Heart left ventricle (tissue), 16 donors: ENCODE results near the gene RNF26. TPM values are rescaled to one million over a fixed set of nuclear protein-coding genes. Genes with fewer than 3 reads are reported as not detected.

Source experiments
- ATAC-seq, 4 donors: fragments of 200-7000 bp; cut with Tn5 transposase; one replicate each; pipeline ENCODE4 v1.9.1; 2020 to 2022; ENCODE audit warnings: moderate library complexity in 4 of 4, mild to moderate bottlenecking in 3 of 4, moderate number of reproducible peaks in 1 of 4
- DNase-seq, 5 donors: peaks; one replicate each; pipeline ENCODE4 v3.0.0-alpha.2; 2020
- H3K27ac ChIP-seq, 12 donors: fragments of 200-600 bp; sonication (generic) in 4 of 12; one replicate each; pipeline versions ENCODE4 v1.5.0 to v1.8.0; 2016 to 2022; ENCODE audit warnings: mild to moderate bottlenecking in 2 of 12
- H3K27me3 ChIP-seq, 9 donors: fragments of 200-600 bp; sonication (generic) in 2 of 9; one replicate each; pipeline versions ENCODE4 v1.5.1 to v1.8.0; 2016 to 2022; ENCODE audit warnings: mild to moderate bottlenecking in 3 of 9
- H3K36me3 ChIP-seq, 9 donors: fragments of 200-600 bp; sonication (generic) in 2 of 9; one replicate each; pipeline versions ENCODE4 v1.5.0 to v1.8.0; 2018 to 2022; ENCODE audit warnings: mild to moderate bottlenecking in 2 of 9
- H3K4me1 ChIP-seq, 12 donors: fragments of 200-600 bp; sonication (generic) in 4 of 12; one replicate each; pipeline versions ENCODE4 v1.5.0 to v1.8.0; 2016 to 2022; ENCODE audit warnings: mild to moderate bottlenecking in 3 of 12
- H3K4me3 ChIP-seq, 12 donors: fragments of 200-600 bp; sonication (generic) in 4 of 12; one replicate each; pipeline versions ENCODE4 v1.5.0 to v1.8.0; 2017 to 2022; ENCODE audit warnings: mild to moderate bottlenecking in 9 of 12, moderate library complexity in 4 of 12
- H3K9me3 ChIP-seq, 12 donors: fragments of 200-600 bp; sonication (generic) in 4 of 12; one replicate each; pipeline versions ENCODE4 v1.5.0 to v1.8.0; 2016 to 2022; ENCODE audit warnings: mild to moderate bottlenecking in 1 of 12
- CTCF ChIP-seq, 12 donors: fragments of 200-600 bp; sonication (generic) in 4 of 12; IDR thresholded peaks; one replicate each; pipeline versions ENCODE4 v1.5.0 to v1.8.0; 2018 to 2022; ENCODE audit warnings: antibody characterized with exemption in 12 of 12, mild to moderate bottlenecking in 5 of 12
- POLR2A ChIP-seq, 2 donors: fragments of 450-650 bp; IDR thresholded peaks; one replicate each; pipeline ENCODE4 v1.6.1; 2017; ENCODE audit warnings: antibody characterized with exemption in 2 of 2, mild to moderate bottlenecking in 2 of 2, moderate library complexity in 2 of 2
- WGBS, 4 donors: extraction: QIAGEN DNeasy Blood & Tissue Kit in 2 of 4; methylation state at CpG; one replicate each; pipeline versions ENCODE4 v1.1.5 to v1.1.7; 2013 to 2018; 5-methylcytosine and 5-hydroxymethylcytosine counted together
- intact Hi-C, 10 donors: fragments of 100-400 bp; cut with DNase I; formaldehyde crosslinking; loops; one replicate each; pipeline versions ENCODE4 v1.11.1 to v1.14.2; 2022
- polyA plus RNA-seq, 2 donors: library from polyadenylated mRNA; stranded (reverse); fragments of 200-250 nt; gene quantifications; one replicate each; pipeline ENCODE4 v1.2.3, GENCODE V29; 2013
- total RNA-seq, 9 donors: library from RNA; depleted of rRNA in 2 of 9; stranded (reverse); fragments of >200 nt in 2 of 9; fragmentation: NEBNext Ultra II Directional in 3 of 9; extraction: Animal tissue kit (Norgen Biotek cat#: 25700) in 3 of 9; gene quantifications; one replicate each; pipeline versions ENCODE4 v1.1.0 to v1.2.4, GENCODE V29; 2016 to 2023
- donor health status: ischemic (EF 13 %, LVEDD 7.1; RV severe dilation, severe dysfunction).
- donor health status: healthy with polysubstance abuse.
- donor health status: DM: no; HTN: yes; CAD: no.
- donor health status: DM: no; HTN: no; CAD: no.
- donor health status: ischemic (EF 25% LVEDD 6.9; RV normal size, moderate dysfunction).
- donor health status: ischemic (EF 25% LVEDD 5.7; RV mildly dilated, moderate dysfunction).
- donor health status: healthy.
- donor health status: DM: yes; HTN: yes; CAD: no.
- donor health status: ischemic (EF 35%, LVEDD 5.7; RV mildly dilated, moderate dysfunction).
- donor health status: nonischemic (EF 11% LVEDD 7.7; RV severe dilation, severe dysfunction).
- donor health status: DM: yes; HTN: yes; CAD: no.
- donor health status: PGD.
- donor health status: ischemic (EF 29% LVEDD 5.4; RV normal size, mild dysfunction).
- donor health status: nonischemic (EF 23%, LVEDD 6.1; RV moderate dilation, normal function).

The RNF26 gene
- total and polyA plus RNA-seq, 11 donors = 6.2 to 22.4 (median 11.8) TPM

GRCh38 chr11:119305556-119306372, 28.6 kb upstream of the RNF26 start:
- H3K27ac ChIP-seq = peak overlapping the region in 11 of 12 donors; percentile 11 to 65 (median 37)
- intact Hi-C loops = no loop called here
- no peak for ATAC-seq
- H3K27me3 ChIP-seq = no peaks in the 10 kb centered on the region
- WGBS, 4 donors = 86 to 93% (median 90%) methylated on average over 7 of the region's 7 CpGs
- peaks cover 0 to 95% (median 66%) of the 10 kb centered on the region in 9 donors for H3K36me3 ChIP-seq
- DNase-seq = no peak
- H3K4me1 ChIP-seq = peaks cover 0 to 9% (median 5%) of the 10 kb centered on the region in 12 donors
- H3K9me3 ChIP-seq = no peaks in the 10 kb centered on the region
- no peak overlapping the region for H3K4me3 ChIP-seq
- TF ChIP-seq POLR2A (IDR thresholded peaks at IDR 0.05) (no peak), CTCF (IDR thresholded peaks at IDR 0.05) (no peak)

- no peaks in the 10 kb centered on the region for H3K27me3 ChIP-seq
- H3K9me3 ChIP-seq = no peaks in the 10 kb centered on the region
- H3K4me1 ChIP-seq = peaks cover 0 to 9% (median 4%) of the 10 kb centered on the region in 12 donors
- ATAC-seq (peak; percentile 27 to 63 (median 58)), DNase-seq (no peak)
- intact Hi-C loops = no loop called here
- H3K36me3 ChIP-seq = peaks cover 0 to 95% (median 66%) of the 10 kb centered on the region in 9 donors
- peak overlapping the region in 11 of 12 donors; percentile 11 to 76 (median 37) for H3K27ac ChIP-seq
- no peak overlapping the region for H3K4me3 ChIP-seq
- no peak for TF ChIP-seq POLR2A (IDR thresholded peaks at IDR 0.05)
- TF ChIP-seq CTCF (IDR thresholded peaks at IDR 0.05) = no peak
- WGBS, 4 donors = 67 to 71% (median 68%) methylated on average over 5 of the region's 5 CpGs
These were observed 27.9 kb upstream of the RNF26 start for GRCh38 chr11:119306373-119306890.

DNA sequence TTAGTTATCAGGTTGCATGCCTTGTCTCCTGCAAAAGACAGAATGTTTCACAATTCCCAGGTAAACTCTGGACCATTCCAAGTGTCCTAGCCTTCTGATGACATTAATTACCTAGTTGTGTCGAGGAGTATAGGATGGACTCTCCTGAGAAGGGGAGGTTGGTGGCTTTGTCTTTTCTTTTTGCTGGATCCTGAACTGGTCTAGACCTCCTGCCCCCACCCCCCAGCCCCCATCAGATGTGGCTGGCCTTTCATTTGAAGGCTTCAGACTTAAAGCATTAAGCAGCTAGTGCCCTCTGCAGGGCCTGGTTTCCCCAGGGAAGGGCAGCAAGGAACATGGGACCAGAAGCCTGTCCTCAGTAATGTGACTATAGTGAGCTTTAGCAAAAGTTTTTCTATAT, 27.1 kb upstream of the RNF26 start:
- Histone ChIP-seq H3K36me3 (peaks cover 0 to 95% (median 68%) of the 10 kb centered on the region in 9 donors), H3K27me3 (no peaks in the 10 kb centered on the region), H3K9me3 (no peaks in the 10 kb centered on the region), H3K27ac (peak overlapping the region in 8 of 12 donors; percentile 3 to 78 (median 47)), H3K4me3 (no peak overlapping the region), H3K4me1 (peaks cover 0 to 10% (median 4%) of the 10 kb centered on the region in 12 donors)
- 20 to 85% (median 65%) methylated on average over 1 of the region's 1 CpG for WGBS, 4 donors
- intact Hi-C loops = no loop called here
- no peak for DNase-seq
- TF ChIP-seq CTCF (IDR thresholded peaks at IDR 0.05) = peak in 4 of 12 donors; percentile 10 to 33 (median 26)
- TF ChIP-seq POLR2A (IDR thresholded peaks at IDR 0.05) = no peak
- no peak for ATAC-seq

DNA sequence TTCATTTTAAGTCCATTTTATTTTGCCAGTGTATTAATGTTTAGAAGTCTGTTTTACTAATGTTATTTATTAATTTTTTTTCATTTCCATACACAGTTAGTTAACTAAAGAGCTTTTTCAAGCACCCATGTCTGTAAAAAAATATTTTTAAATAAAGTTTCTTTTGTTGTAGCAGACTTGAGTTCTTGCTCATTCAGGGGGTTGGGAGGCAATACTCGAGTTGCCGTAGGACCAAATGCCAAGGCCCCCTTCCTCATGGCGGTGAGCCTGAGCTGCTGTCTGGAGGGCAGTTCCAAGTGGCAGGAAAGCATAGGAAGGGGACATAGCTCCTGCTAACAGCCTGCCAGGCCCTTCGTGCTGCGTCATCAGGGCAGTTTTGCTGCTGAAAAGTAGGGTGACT, 26.4 kb upstream of the RNF26 start:
- H3K36me3 ChIP-seq = peaks cover 0 to 95% (median 68%) of the 10 kb centered on the region in 9 donors
- intact Hi-C loops = no loop called here
- H3K27me3 ChIP-seq = no peaks in the 10 kb centered on the region
- ATAC-seq (no peak), DNase-seq (no peak)
- no peak overlapping the region for H3K4me3 ChIP-seq
- 65 to 68% (median 65%) methylated on average over 5 of the region's 5 CpGs for WGBS, 4 donors
- TF ChIP-seq POLR2A (IDR thresholded peaks at IDR 0.05) (no peak), CTCF (IDR thresholded peaks at IDR 0.05) (no peak)
- peak overlapping the region in 6 of 12 donors; percentile 17 to 67 (median 37) for H3K27ac ChIP-seq
- H3K9me3 ChIP-seq = no peaks in the 10 kb centered on the region
- peaks cover 0 to 10% (median 4%) of the 10 kb centered on the region in 12 donors for H3K4me1 ChIP-seq
